Heart left ventricle (tissue), 16 donors: Measurements from ENCODE around the gene AHDC1. TPM values are rescaled to one million over a fixed set of nuclear protein-coding genes. Genes with fewer than 3 reads are reported as not detected.

Experiments used
- ATAC-seq, 4 donors: fragments of 200-7000 bp; cut with Tn5 transposase; one replicate each; pipeline ENCODE4 v1.9.1; 2020 to 2022; ENCODE audit warnings: moderate library complexity in 4 of 4, mild to moderate bottlenecking in 3 of 4, moderate number of reproducible peaks in 1 of 4
- DNase-seq, 5 donors: peaks; one replicate each; pipeline ENCODE4 v3.0.0-alpha.2; 2020
- H3K27ac ChIP-seq, 12 donors: fragments of 200-600 bp; sonication (generic) in 4 of 12; one replicate each; pipeline versions ENCODE4 v1.5.0 to v1.8.0; 2016 to 2022; ENCODE audit warnings: mild to moderate bottlenecking in 2 of 12
- H3K27me3 ChIP-seq, 9 donors: fragments of 200-600 bp; sonication (generic) in 2 of 9; one replicate each; pipeline versions ENCODE4 v1.5.1 to v1.8.0; 2016 to 2022; ENCODE audit warnings: mild to moderate bottlenecking in 3 of 9
- H3K36me3 ChIP-seq, 9 donors: fragments of 200-600 bp; sonication (generic) in 2 of 9; one replicate each; pipeline versions ENCODE4 v1.5.0 to v1.8.0; 2018 to 2022; ENCODE audit warnings: mild to moderate bottlenecking in 2 of 9
- H3K4me1 ChIP-seq, 12 donors: fragments of 200-600 bp; sonication (generic) in 4 of 12; one replicate each; pipeline versions ENCODE4 v1.5.0 to v1.8.0; 2016 to 2022; ENCODE audit warnings: mild to moderate bottlenecking in 3 of 12
- H3K4me3 ChIP-seq, 12 donors: fragments of 200-600 bp; sonication (generic) in 4 of 12; one replicate each; pipeline versions ENCODE4 v1.5.0 to v1.8.0; 2017 to 2022; ENCODE audit warnings: mild to moderate bottlenecking in 9 of 12, moderate library complexity in 4 of 12
- H3K9me3 ChIP-seq, 12 donors: fragments of 200-600 bp; sonication (generic) in 4 of 12; one replicate each; pipeline versions ENCODE4 v1.5.0 to v1.8.0; 2016 to 2022; ENCODE audit warnings: mild to moderate bottlenecking in 1 of 12
- POLR2A ChIP-seq, 2 donors: fragments of 450-650 bp; IDR thresholded peaks; one replicate each; pipeline ENCODE4 v1.6.1; 2017; ENCODE audit warnings: antibody characterized with exemption in 2 of 2, mild to moderate bottlenecking in 2 of 2, moderate library complexity in 2 of 2
- WGBS, 4 donors: extraction: QIAGEN DNeasy Blood & Tissue Kit in 2 of 4; methylation state at CpG; one replicate each; pipeline versions ENCODE4 v1.1.5 to v1.1.7; 2013 to 2018; 5-methylcytosine and 5-hydroxymethylcytosine counted together
- intact Hi-C, 10 donors: fragments of 100-400 bp; cut with DNase I; formaldehyde crosslinking; loops; one replicate each; pipeline versions ENCODE4 v1.11.1 to v1.14.2; 2022
- long read RNA-seq, 3 donors: library from polyadenylated mRNA; unstranded; transcript quantifications; one replicate each; pipeline ENCODE4 v2.0.0, GENCODE V29; 2020 to 2021
- polyA plus RNA-seq, 2 donors: library from polyadenylated mRNA; stranded (reverse); fragments of 200-250 nt; gene quantifications; one replicate each; pipeline ENCODE4 v1.2.3, GENCODE V29; 2013
- total RNA-seq, 9 donors: library from RNA; depleted of rRNA in 2 of 9; stranded (reverse); fragments of >200 nt in 2 of 9; fragmentation: NEBNext Ultra II Directional in 3 of 9; extraction: Animal tissue kit (Norgen Biotek cat#: 25700) in 3 of 9; gene quantifications; one replicate each; pipeline versions ENCODE4 v1.1.0 to v1.2.4, GENCODE V29; 2016 to 2023
- TF ChIP-seq, protein P1 (sequence below), 12 donors: fragments of 200-600 bp; sonication (generic) in 4 of 12; IDR thresholded peaks; one replicate each; pipeline versions ENCODE4 v1.5.0 to v1.8.0; 2018 to 2022; ENCODE audit warnings: antibody characterized with exemption in 12 of 12, mild to moderate bottlenecking in 5 of 12
- donor health status: ischemic (EF 13 %, LVEDD 7.1; RV severe dilation, severe dysfunction).
- donor health status: healthy with polysubstance abuse.
- donor health status: DM: no; HTN: yes; CAD: no.
- donor health status: DM: no; HTN: no; CAD: no.
- donor health status: ischemic (EF 25% LVEDD 6.9; RV normal size, moderate dysfunction).
- donor health status: ischemic (EF 25% LVEDD 5.7; RV mildly dilated, moderate dysfunction).
- donor health status: healthy.
- donor health status: DM: yes; HTN: yes; CAD: no.
- donor health status: ischemic (EF 35%, LVEDD 5.7; RV mildly dilated, moderate dysfunction).
- donor health status: nonischemic (EF 11% LVEDD 7.7; RV severe dilation, severe dysfunction).
- donor health status: DM: yes; HTN: yes; CAD: no.
- donor health status: PGD.
- donor health status: ischemic (EF 29% LVEDD 5.4; RV normal size, mild dysfunction).
- donor health status: nonischemic (EF 23%, LVEDD 6.1; RV moderate dilation, normal function).

The AHDC1 gene, protein sequence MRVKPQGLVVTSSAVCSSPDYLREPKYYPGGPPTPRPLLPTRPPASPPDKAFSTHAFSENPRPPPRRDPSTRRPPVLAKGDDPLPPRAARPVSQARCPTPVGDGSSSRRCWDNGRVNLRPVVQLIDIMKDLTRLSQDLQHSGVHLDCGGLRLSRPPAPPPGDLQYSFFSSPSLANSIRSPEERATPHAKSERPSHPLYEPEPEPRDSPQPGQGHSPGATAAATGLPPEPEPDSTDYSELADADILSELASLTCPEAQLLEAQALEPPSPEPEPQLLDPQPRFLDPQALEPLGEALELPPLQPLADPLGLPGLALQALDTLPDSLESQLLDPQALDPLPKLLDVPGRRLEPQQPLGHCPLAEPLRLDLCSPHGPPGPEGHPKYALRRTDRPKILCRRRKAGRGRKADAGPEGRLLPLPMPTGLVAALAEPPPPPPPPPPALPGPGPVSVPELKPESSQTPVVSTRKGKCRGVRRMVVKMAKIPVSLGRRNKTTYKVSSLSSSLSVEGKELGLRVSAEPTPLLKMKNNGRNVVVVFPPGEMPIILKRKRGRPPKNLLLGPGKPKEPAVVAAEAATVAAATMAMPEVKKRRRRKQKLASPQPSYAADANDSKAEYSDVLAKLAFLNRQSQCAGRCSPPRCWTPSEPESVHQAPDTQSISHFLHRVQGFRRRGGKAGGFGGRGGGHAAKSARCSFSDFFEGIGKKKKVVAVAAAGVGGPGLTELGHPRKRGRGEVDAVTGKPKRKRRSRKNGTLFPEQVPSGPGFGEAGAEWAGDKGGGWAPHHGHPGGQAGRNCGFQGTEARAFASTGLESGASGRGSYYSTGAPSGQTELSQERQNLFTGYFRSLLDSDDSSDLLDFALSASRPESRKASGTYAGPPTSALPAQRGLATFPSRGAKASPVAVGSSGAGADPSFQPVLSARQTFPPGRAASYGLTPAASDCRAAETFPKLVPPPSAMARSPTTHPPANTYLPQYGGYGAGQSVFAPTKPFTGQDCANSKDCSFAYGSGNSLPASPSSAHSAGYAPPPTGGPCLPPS (N-terminal part only)
- 10 to 100 TPM; 29.2 to 50.2 (median 42.1) TPM for total RNA-seq
- 10 to 100 TPM; 25.8 to 48.4 TPM for polyA plus RNA-seq
- long read RNA-seq, donor 1, partial matches to known transcripts: 12 of 20 reads
- long read RNA-seq, donor 1, other reads (novel, unspliced or antisense): 8 of 20 reads
- long read RNA-seq, donor 2, partial matches to known transcripts: 18 of 20 reads
- long read RNA-seq, donor 2, other reads (novel, unspliced or antisense): 2 of 20 reads
- long read RNA-seq, donor 3, partial matches to known transcripts: 19 of 27 reads
- long read RNA-seq, donor 3, other reads (novel, unspliced or antisense): 8 of 27 reads

DNA sequence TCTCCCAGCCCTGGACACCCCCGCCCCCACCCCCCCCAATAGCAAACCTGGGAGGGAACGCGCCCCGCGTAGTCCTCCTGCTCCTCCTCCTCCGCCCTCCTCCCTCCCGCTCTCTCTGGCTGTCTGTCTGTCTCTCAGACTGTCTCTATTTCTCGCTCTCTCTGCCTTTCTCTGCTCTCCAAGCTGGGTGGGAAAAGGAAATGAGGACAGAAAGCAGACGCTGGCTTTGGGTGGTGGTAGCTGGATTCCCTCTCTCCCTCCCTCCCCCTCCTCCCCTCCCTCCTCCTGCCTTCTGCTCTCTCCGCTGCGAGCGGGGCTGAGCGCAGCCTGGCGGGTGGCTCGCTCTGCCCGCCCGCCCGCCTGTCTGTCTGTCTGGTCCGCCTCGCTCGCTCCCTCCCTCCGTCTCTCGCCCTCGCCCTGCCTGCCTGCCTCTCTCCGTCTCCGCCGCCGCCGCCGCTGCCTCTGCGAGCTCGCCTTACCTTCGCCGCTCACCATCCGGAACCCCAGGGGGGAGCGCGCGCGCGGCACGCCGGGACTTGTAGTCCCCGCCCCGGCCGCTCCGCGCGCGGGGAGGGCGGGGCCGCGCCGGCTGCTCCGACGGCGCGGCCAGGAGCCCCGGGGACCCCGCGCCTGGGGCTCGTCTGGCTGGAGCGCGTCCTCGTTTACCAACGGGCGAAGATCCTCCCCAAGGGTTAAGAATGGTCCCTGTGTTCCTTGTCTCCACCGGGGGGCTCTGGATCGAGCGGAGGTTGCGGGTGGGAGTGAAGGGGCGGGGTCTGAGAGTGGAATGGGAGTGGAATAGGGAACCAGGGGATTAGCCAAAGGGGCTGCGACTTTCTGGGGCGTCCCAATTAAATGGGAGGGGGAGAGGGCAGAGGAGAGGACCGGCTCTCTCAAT lies at the start of gene AHDC1:
TSS of gene AHDC1 (minus strand) at position 464 of the 898 bp plus-strand sequence. CDS start 52,029 bp downstream, outside the sequence.
- intact Hi-C loops: loop anchor here (1.0 to 10.0 kb wide), 17 partner anchors 29 to 202 kb away; partner anchors contain the start of gene WASF2 (in 2 of the 10)
- peak; percentile 93 to 96 (median 94) for DNase-seq
- Histone ChIP-seq H3K27me3 (no peaks in the 10 kb centered on the region), H3K4me1 (peaks cover 12 to 69% (median 44%) of the 10 kb centered on the region in 12 donors), H3K36me3 (no peaks in the 10 kb centered on the region), H3K9me3 (no peaks in the 10 kb centered on the region), H3K4me3 (peak within 1 kb of the TSS; percentile 82 to 100 (median 96)), H3K27ac (peak within 1 kb of the TSS; percentile 83 to 99 (median 98))
- WGBS, 4 donors: 0 to 1% (median 0%) methylated on average over 28 to 74 of the region's 74 CpGs
- TF ChIP-seq, protein P1, sequence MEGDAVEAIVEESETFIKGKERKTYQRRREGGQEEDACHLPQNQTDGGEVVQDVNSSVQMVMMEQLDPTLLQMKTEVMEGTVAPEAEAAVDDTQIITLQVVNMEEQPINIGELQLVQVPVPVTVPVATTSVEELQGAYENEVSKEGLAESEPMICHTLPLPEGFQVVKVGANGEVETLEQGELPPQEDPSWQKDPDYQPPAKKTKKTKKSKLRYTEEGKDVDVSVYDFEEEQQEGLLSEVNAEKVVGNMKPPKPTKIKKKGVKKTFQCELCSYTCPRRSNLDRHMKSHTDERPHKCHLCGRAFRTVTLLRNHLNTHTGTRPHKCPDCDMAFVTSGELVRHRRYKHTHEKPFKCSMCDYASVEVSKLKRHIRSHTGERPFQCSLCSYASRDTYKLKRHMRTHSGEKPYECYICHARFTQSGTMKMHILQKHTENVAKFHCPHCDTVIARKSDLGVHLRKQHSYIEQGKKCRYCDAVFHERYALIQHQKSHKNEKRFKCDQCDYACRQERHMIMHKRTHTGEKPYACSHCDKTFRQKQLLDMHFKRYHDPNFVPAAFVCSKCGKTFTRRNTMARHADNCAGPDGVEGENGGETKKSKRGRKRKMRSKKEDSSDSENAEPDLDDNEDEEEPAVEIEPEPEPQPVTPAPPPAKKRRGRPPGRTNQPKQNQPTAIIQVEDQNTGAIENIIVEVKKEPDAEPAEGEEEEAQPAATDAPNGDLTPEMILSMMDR (IDR thresholded peaks at IDR 0.05): peak in 5 of 12 donors; percentile 5 to 47 (median 25)
- peak in 1 of 2 donors; percentile 92 for TF ChIP-seq POLR2A (IDR thresholded peaks at IDR 0.05)
- ATAC-seq: peak; percentile 25 to 75 (median 68)

DNA sequence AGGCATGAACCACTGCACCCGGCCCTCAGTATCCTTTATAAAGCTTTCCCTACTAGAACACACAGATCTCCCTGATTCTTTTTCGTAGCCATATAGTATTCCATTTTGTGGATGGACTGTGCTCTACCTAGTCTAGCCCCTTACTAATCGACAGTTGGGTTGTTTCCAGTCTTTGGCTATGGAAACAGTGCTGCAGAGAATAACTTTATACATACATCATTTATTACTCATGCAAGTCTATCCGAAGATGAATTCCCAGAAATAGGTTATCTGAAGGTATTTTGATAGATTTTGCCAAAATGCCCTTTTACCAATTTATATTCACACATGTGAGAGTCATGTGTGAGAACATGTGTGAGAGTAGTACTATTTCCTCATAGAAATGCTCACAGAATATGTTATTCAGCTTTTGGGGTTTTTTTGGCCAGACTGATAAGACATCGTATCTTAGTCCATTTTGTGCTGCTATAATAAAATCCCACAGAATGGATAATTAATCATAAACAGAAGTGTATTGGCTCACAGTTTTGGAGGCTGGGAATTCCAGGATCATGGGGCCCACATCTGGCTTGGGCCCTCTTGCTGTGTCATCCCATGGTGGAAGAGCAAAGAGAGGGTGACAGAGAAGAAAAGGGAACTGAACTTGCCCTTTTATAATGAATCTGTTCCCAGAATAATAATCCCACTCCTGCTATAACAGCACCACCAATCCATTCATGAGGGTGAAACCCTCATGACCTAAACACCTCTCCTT lies 48.3 kb upstream of the AHDC1 start:
- WGBS, 4 donors: 91 to 95% (median 93%) methylated on average over 5 of the region's 5 CpGs
- TF ChIP-seq, protein P1 (IDR thresholded peaks at IDR 0.05): no peak
- no peak for TF ChIP-seq POLR2A (IDR thresholded peaks at IDR 0.05)
- no peak overlapping the region for H3K4me3 ChIP-seq
- peaks cover 12 to 61% (median 44%) of the 10 kb centered on the region in 12 donors for H3K4me1 ChIP-seq
- DNase-seq (no peak), ATAC-seq (no peak)
- no peaks in the 10 kb centered on the region for H3K27me3 ChIP-seq
- intact Hi-C loops: no loop called here
- H3K9me3 ChIP-seq: no peaks in the 10 kb centered on the region
- peak overlapping the region in 2 of 12 donors; percentile 4 to 53 for H3K27ac ChIP-seq
- H3K36me3 ChIP-seq: no peaks in the 10 kb centered on the region
